VCaP (cell line): ENCODE results near the gene ARL16.

Source experiments
- H3K27ac ChIP-seq: fragments of 450-650 bp; 2 replicates; pipeline ENCODE4 v1.5.1; 2017
- CTCF ChIP-seq: fragments of 450-650 bp; conservative IDR thresholded peaks from 2 replicates; pipeline ENCODE4 v1.5.1; 2017; ENCODE audit warnings: mild to moderate bottlenecking, moderate library complexity

Gene ARL16

GRCh38 chr17:81720267-81721071 lies 36.9 kb upstream of the ARL16 start:
- H3K27ac ChIP-seq: peak overlapping the region; percentile 90
- TF ChIP-seq CTCF: no peak

- H3K27ac ChIP-seq: peak overlapping the region; percentile 90
- no peak for TF ChIP-seq CTCF
These were observed 36.0 kb upstream of the ARL16 start for GRCh38 chr17:81719410-81720266.

GRCh38 chr17:81717766-81718089 lies 34.1 kb upstream of the ARL16 start:
- H3K27ac ChIP-seq: no peak overlapping the region
- TF ChIP-seq CTCF: no peak

- H3K27ac ChIP-seq: no peak overlapping the region
- TF ChIP-seq CTCF: no peak
These were observed 33.6 kb upstream of the ARL16 start for GRCh38 chr17:81717049-81717765.

- TF ChIP-seq CTCF: no peak
- H3K27ac ChIP-seq: no peak overlapping the region
These were observed 33.0 kb upstream of the ARL16 start for GRCh38 chr17:81716674-81716996.

- no peak for TF ChIP-seq CTCF
- peak overlapping the region; percentile 94; the same call in 1 of the 2 replicates for H3K27ac ChIP-seq
These were observed 32.5 kb upstream of the ARL16 start for GRCh38 chr17:81715872-81716673.
